HG03521 (cell line): ENCODE results near the gene THUMPD2.

Source experiments
- ATAC-seq: cut with Tn5 transposase; IDR thresholded peaks from one replicate; pipeline ENCODE4 v1.9.1; 2021; ENCODE audit warnings: mild to moderate bottlenecking, moderate library complexity; ENCODE audit not compliant: unreplicated experiment

Gene THUMPD2

DNA sequence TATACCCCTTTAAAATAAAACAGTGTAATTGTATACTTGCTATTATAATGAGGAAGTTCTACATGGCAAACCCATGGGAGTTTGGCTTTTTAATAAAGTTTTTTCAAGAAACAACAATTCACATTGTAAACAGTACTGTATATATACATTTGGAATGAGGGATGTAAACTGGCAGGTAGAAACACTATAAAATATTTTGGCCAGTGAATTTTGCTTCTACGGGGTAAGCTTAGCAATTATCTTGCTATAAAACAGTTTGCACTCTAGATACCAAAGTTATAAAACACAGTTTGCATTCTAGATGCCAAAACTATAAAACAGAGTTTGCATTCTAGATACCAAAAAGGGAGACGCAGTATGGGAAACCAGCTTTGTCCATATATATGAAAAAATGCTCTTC, 16.6 kb downstream of the THUMPD2 start:
- ATAC-seq, result no peak

DNA sequence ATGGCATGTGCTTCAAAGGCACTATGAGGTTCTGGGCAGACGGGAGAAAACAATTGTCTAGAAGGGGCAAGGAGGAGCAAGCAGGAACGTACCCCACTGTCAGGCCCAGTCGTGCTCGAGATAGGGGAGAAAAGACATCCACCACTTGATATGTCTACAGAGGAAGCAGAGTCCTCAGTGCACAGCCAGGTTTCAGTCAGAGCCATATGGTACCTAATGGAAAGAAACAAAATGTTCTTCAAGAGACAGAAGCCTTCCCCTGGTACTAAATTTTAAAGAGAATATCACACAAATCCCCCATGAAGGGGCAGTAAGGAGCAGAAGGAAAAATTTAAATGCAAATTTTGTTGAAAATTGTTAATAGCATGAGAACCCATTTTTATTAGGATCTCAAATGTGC, 21.9 kb downstream of the THUMPD2 start:
- no peak for ATAC-seq

DNA sequence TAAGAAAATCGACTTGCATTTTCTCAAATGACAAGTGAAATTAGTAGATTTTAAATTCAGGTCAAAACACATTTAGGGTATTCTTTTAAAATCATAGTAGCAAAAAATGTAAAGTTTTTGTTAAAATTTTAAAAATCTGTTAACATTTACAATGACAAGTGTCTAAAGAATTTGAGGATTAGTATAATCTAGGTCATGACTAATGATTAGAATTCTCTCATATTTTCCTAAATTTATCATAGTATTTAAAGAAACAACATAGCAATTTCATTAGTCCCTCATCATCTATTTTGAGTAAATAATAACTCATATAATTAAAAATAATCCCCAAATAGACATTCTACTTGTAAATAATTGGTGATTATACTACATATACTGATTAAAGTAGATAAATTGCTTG, 23.6 kb downstream of the THUMPD2 start:
- no peak for ATAC-seq

DNA sequence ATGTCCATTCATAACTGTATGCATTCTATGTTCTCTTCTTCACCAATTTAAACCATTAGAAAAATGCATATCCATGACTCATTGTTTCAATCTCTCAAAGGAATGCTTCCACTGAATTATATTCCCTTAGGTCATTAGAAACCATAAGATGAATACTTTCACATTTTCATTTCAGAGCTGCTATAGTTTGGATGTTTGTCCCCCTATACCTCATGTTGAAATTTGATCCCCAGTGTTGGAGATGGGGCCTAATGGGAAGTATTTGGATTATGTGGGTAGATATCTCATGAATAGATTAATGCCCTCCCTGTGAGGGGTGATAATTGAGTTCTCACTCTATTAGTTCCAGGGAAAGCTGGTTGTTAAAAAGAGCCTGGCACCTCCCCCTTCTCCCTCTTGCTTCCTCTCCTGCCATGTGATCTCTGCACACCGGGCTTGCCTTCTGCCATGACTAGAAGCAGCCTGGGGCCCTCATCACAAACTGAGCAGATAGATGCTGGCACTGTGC, 35.7 kb downstream of the THUMPD2 start:
- no peak for ATAC-seq

DNA sequence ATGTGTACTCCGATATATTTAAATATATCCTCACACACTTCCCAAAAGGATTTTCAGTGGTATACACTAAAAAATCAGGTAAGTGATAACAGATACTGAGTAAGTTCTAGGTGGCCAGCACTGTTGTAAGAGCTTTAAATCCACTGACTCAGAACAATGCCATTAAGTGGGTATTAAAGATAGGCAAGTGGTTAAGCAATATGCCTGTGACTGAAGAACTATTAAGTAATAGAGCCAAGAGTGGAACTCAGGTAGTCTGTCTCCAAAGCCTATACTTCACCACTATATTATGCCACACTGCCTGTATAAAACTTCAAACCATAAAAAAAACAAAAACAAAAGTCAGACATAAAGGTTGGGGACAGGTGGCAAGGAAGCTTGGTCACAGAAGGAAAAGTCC, 37.2 kb downstream of the THUMPD2 start:
- ATAC-seq, result no peak

DNA sequence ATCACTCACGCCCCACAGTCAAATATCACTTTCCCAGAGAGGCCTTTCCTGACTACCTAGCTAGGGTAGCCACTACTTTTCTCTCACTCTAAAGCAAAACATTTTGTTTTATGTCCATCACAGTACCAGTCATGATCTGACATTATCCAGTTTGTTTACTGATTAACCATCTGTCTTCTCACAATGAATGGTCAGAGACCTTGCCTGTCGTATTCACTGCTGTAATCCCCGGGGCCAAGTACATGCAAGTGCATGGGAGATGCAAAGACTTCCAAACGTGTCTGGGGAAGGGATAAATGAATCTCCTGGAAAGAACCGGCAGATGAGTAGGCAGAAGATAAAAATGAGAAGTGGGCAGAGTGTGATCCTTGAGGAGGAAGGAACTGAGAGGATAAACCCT, 39.7 kb downstream of the THUMPD2 start:
- ATAC-seq, result no peak

DNA sequence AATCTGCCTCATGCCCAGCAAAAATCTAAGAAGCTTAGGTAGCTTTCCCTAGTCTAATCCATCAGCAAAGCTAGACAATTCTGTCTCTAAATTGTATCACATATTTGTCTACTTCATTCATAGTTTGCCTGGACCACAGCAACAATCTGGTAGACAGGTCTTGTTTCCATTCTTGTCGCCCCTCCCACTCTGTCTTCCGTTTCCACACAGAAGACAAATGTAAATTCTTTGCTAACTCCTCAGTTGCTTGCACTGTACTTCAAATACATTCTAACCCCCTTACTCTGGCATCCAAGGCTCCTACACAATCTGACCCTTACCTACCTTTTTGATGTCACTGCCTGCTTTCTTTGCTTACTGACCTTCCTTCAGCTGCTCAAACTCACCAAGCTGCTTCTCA, 40.1 kb downstream of the THUMPD2 start:
- no peak for ATAC-seq

DNA sequence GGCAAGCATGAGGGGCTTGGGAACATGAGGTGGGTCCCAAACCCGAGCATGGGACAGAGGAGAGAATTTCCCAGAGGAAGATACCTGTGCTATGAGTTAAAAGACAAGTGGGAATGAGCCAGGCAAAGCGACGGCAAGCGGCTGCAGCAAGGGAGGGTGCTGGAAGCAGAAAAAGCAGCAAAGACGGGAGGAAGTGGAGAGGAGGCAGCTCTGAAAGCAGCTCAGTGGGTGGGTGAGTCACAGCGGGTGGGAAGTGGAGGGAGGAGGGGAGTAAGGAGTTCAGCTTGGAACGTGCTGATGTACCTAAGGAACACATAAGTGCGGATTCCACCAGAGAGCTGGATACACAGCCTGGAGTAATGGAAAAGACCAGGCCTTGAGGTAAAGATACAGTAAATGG, 41.4 kb downstream of the THUMPD2 start:
- ATAC-seq, result no peak

DNA sequence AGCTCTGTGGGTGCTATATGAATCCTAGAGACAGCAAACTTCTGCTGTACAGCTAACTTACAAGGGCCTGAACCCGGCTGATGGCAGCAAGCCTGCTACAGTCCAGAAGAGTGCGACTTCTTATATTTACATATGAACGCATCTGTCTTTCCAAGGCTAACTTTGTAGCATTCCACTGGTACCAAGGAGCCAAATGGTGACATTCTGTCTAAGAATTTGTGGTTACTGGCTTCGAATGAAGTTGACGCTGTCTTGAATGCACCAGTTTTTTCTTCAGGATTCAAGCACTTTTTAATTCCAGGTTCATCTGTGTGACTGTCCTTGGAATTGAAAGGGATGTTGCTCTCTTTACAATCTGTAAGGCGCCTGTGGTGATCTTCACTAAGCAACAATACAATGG, 42.4 kb downstream of the THUMPD2 start:
- ATAC-seq, result no peak

DNA sequence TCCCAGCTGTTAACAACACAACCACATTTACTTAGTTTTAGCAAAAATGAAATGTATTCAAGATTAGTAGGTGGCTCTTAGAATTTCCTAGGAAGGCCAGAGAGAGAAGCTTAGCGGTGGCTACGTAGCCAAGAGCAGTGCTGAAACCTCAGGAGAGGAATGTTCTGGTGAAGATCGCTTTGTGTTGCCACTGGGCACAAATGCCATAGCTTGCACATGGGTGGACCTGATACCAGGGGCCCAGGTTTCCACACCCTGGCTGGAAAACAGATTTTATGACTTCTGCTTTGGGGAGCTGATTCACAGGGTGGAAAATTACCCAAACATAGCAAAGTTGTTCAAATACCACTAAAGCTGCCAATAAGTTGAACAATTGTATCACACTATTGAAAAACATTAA, 43.4 kb downstream of the THUMPD2 start:
- ATAC-seq, result no peak

DNA sequence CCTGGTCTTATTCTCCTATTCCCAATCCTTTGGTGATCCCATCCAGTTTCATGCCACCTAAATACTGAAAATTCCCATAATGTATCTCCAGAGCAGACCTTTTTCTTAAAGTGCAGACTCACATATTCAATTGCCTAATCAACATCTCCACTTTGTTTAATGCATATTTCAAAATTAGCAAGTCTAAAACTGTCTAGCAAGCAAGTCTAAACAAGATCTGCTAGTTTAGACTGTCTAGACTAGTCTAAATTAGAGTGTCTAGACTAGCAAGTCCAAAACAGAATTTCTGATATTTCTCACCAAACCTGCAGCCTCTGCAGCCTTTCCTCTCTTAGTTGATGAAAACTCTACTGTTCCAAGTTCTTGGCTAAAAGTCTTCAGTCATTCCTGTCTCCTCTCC, 44.6 kb downstream of the THUMPD2 start:
- ATAC-seq, result no peak

DNA sequence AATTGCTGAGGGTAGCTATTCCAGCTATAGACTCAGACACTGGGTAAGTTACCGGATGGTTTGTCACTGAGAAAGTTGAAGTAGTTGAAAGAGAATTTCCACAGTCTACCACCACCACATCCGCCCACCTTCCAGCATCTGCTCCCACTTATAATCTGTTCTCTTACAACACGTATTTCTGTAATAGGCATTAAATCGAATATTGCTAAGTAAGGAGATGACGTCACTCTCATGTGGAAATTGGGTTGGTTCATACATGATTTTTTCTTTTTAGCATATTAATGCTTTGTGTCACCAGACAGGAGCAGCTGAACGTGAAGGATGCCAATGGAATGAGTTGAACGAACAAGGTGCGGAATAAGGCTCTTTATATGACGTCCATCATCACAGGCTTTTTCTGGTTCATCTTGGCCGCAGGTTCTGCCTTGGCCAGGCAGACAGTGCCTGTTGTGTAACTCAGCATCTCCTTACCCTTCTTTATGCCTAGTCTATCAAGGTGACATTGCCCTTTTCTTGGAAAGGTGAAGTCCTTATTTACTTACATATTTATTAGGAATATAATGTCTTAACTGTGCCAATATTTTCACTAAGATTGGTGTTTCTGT, 45.9 kb downstream of the THUMPD2 start:
- no peak for ATAC-seq

DNA sequence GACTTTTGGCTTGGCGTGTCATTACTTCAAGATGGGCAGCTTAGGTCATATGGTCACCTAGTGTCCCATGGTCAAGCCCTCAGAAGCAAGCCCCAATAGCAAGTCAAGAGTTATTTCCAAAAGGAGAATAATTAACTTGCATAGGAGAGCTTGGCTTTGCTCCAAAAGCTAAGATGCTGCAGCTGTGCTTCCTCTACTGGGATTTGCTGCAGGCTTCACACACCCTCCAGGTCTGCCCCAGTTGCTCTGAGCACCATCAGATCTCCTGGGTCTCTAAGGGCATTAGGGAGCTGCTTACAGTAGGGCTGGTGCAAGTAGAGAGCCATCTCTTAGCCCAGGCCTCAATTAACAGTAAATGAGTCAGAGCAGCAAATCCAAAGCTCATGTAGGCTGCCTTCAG, 46.6 kb downstream of the THUMPD2 start:
- ATAC-seq, result no peak

DNA sequence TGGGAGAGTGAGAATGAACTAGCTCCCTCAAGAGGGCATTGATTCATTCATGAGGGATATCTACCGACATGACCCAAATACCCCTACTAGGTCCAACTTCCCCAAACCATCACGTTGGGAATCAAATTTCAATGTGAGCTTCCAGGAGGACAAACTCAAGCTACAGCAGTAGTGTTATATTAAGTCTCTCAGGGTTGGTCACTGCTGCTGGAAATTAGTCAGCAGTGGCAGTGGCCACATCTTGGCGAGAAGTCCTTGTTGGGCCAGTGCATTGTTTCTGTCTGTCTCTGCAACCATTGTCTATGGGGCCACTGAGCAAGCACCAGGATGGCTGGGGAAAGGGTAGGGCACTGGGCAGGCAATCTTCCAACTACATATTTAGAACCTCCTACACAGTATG, 47.5 kb downstream of the THUMPD2 start:
- no peak for ATAC-seq

DNA sequence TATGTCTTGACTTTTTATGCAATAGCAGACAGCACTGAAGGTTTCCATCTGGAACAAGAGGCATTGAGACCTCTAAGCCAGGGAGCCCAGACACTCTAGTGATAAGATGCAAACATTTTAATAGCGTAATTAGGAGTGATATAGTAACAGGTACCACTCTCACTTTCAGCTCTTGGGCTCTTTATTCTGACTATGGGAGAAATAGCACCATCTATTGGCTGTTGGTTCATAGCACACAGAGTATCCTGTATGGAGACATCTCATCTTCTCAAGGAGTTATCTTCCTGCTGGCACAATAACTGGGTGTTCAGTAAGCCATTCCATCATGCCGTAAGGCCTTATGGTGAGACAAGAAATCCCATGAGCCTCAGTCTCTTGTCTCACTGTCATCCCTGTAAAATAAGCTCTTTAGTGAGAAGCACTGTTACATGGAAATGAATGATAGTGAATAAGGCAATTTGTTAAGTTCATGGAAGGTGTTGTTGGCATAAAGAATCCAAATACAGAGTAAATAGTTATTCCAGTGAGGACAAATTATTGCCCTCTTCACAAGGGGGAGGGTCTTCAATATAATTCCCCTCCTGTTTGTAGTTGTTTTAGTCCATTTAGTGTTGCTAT, 48.3 kb downstream of the THUMPD2 start:
- peak; percentile 39 for ATAC-seq

DNA sequence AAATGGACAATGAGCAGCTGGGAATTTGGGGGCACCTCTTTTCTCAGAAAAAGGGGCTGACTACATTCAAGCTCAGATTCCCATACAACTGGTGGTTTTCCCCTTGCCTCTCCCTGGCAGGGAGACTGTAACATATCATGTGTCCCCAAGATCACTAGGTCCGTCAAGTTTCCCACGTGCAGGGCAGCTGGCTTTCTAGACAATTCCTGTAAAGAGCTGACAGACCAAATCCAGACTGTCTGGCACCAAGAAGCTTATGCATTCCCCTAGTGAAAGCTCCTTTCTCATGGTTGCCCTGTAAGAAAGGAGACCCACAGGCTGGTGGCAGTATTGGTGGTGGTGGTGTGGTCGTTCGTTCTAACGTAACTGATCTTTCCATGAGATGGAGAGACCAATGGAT, 48.8 kb downstream of the THUMPD2 start:
- ATAC-seq, result no peak

DNA sequence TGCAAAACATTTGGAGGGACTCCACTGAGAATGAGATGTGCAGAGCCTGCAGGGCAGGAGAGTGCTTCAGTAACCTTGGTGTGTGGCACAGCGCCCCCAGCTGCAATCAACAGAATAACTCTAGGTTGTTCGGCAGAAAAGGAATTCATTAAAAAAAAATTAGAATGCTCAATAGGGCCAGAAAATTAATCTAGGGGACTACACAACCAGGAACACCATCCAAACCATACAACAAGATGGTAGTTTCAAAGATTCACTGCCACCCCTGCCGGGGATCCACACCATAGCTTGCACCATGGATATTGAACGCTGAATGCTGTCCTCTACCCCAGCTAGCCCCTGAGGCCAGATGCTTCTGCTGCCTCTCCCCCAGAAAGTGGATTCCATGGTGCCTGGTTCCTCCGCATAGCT, 50.1 kb downstream of the THUMPD2 start:
- ATAC-seq, result peak; percentile 60

DNA sequence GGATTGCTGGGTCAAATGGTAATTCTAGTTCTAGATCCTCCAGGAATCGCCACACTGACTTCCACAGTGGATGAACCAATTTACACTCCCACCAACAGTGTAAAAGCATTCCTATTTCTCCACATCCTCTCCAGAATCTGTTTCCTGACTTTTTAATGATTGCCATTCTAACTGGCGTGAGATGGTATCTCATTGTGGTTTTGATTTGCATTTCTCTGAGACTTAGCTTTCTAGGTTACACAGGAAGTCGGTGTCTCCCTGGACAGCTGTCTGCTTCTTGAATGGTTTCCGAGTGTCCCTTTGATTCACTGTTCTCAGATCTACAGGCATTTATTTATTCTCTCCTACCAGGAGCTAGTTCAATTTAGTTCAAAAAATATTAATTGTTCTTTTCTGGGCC, 51.0 kb downstream of the THUMPD2 start:
- peak; percentile 47 for ATAC-seq

DNA sequence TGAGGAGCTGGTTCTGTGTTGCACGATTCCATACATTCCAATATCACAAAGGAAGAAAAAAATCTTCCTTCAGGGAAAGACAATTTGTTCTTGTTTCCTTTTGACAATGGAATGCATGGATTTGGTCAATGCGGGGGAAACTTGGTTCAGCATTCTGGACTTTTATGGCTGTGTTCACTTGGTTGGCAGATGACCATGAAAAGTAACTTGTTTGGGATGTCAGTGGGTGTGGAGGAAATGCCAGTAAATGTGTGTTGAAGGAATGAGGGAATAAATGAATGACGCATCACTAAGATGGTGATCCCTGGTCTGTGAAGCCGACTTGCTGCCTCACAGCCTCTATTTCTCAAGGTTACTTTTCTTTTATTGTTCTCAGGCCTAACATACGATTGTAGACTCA, 53.7 kb downstream of the THUMPD2 start:
- no peak for ATAC-seq

DNA sequence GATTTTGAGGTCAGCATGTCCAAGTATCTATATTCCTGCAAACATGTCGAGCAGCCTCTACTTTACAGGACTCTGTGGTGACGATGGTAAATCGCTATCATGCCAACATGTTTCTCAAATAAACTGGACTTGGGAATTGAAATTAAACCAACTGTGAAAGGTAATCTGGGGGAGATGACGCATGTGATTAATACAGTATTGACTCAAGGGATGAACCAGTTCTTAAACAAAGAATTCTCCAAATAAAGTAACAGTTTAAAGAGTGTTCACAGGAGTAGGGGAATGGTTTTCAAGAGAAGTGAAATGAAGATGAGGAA, 54.3 kb downstream of the THUMPD2 start:
- ATAC-seq, result no peak

DNA sequence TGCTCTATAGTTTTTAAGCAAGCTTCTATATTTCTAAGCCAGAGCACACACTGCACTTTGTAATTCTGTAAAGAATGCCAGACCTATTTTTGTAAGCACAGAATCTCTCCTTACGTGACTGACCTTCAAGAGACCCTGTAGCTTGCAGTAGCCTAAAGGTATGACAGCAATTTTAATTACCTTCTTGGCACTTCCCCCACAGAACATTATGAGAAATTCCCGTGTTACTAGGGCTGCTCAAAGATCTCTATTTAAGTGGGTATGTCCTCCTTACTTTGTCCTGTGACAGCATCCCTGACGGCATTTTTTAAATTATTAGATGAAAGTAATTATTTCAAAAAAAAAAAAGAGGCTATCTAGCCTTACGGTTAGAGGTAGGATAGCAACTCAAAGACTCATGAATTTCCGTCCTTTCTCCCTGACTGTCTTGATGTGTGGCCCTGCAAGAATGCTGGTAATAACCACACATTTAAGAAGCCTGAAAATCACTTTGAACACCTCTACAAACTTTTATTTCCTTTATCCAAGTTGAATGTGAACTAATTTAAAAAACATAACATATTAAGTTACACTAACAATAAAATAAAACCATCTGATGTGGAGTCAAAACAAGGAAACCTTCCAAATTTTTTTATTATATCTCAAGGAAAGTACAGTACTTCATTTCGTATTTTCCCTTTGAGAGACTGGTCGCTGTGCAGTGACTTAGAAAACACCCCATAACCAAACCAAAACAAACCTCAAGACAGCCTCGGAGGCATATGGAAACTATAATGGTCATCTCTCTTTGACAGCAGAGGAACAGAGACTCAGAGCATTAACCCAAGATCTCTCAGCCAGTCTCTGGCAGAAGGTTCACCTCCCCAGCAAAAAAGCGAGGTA, 54.9 kb downstream of the THUMPD2 start:
- ATAC-seq, result no peak

DNA sequence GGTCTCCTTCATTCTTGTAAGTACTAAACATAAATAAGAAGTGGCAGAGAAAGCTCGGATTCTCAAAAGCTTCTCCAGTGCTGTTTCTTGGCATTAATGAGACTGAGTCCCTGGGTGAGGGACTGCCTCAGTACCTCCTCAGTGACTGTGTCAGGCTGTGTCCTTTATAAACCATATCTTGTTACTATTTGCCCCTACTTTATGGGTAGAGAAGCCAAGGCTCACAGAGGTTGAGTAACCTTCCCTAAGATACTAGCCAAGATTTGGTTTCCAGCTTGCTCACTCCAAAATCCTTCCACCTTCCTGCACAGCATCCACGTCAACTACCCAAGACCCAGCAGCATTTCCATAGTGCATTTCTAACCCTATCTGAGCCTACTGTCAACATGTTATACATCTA, 55.6 kb downstream of the THUMPD2 start:
- no peak for ATAC-seq
